ENCODE results near the gene FOXR1.

- no peak for TF ChIP-seq POLR2A (IDR thresholded peaks at IDR 0.05; ENCODE audit: low read depth, low read length)
- TF ChIP-seq TAF1 (IDR thresholded peaks at IDR 0.05; ENCODE audit: borderline replicate concordance, low read depth, low read length): no peak
- TF ChIP-seq POLR2AphosphoS5 (IDR thresholded peaks at IDR 0.05; ENCODE audit: low read depth, low read length): no peak
Observed at GRCh38 chr11:118956847-118957469, 14.6 kb upstream of the FOXR1 start.

Data from GM12892 (cell line).